ENCODE data around the gene ICE2. TPM values are rescaled to one million over a fixed set of nuclear protein-coding genes. Genes with fewer than 3 reads are reported as not detected.

Gene ICE2
- total RNA-seq (2022) (74.2 and 76.7 TPM in 2 replicates), Bru-seq, nascent RNA (percentile 93 among the genes with signal in this experiment), BruChase-seq, experiment 1, labeled RNA remaining after a 6-hour chase (percentile 83 among the genes with signal in this experiment), BruChase-seq, experiment 2, labeled RNA remaining after a 2-hour chase (percentile 90 among the genes with signal in this experiment)
- long read RNA-seq, full-length matches to known transcripts: 27 of 50 reads
- long read RNA-seq, partial matches to known transcripts: 9 of 50 reads
- long read RNA-seq, other reads (novel, unspliced or antisense): 14 of 50 reads

- CTCF ChIA-PET: interaction anchor here (1.7 kb wide), 1 partner anchor 42 kb away, joined by 4 read pairs; no protein-coding TSS in a partner anchor
- Mint-ChIP-seq H3K36me3 (ENCODE audit: insufficient read depth, unreplicated experiment) (peaks cover 33% of the 10 kb centered on the region), H3K9me3 (ENCODE audit: low read depth, unreplicated experiment) (no peaks in the 10 kb centered on the region), H3K4me3 (ENCODE audit: low read depth, unreplicated experiment) (peak within 1 kb of the TSS; percentile 98), H3K4me1 (ENCODE audit: low read depth, unreplicated experiment) (peaks cover 45% of the 10 kb centered on the region), H3K27me3 (ENCODE audit: unreplicated experiment) (no peaks in the 10 kb centered on the region), H3K27ac (ENCODE audit: unreplicated experiment) (peak within 1 kb of the TSS; percentile 97)
- no TSS peak for BruUV-seq (replicated peaks)
- TF ChIP-seq, protein P1, sequence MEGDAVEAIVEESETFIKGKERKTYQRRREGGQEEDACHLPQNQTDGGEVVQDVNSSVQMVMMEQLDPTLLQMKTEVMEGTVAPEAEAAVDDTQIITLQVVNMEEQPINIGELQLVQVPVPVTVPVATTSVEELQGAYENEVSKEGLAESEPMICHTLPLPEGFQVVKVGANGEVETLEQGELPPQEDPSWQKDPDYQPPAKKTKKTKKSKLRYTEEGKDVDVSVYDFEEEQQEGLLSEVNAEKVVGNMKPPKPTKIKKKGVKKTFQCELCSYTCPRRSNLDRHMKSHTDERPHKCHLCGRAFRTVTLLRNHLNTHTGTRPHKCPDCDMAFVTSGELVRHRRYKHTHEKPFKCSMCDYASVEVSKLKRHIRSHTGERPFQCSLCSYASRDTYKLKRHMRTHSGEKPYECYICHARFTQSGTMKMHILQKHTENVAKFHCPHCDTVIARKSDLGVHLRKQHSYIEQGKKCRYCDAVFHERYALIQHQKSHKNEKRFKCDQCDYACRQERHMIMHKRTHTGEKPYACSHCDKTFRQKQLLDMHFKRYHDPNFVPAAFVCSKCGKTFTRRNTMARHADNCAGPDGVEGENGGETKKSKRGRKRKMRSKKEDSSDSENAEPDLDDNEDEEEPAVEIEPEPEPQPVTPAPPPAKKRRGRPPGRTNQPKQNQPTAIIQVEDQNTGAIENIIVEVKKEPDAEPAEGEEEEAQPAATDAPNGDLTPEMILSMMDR (IDR thresholded peaks at IDR 0.05; ENCODE audit: unreplicated experiment): no peak
- peak; percentile 97 for DNase-seq
- intact Hi-C loops (cut with micrococcal nuclease; ENCODE audit: unreplicated experiment): no loop called here
These were observed at the start of gene ICE2 for GRCh38 chr15:60478566-60479360. Gene ICE2 (minus strand): TSS chr15:60479142. CDS start chr15:60477977, 1,165 bp downstream.

DNA sequence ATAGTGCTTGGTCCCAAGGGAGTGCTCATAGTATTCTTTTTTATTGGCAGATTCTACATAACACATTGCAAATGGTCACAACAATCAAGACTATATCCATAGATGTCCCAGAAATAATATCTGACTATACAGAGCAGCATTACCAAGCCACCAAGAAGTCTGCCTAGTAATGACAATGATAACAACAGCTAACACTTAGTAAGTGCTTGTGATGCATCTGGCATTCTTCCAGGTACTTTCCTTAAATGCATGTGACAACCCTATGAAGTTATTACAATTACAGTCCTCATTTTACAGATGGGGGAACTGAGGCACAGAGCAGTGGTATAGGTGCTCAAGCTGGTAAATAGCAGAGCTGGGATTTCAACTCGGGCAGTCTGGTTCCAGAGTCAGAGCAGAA, 49.6 kb upstream of the ICE2 start:
- BruUV-seq (replicated peaks): no TSS peak
- TF ChIP-seq, protein P1 (IDR thresholded peaks at IDR 0.05; ENCODE audit: unreplicated experiment): no peak
- H3K4me3 Mint-ChIP-seq (ENCODE audit: low read depth, unreplicated experiment): no peak overlapping the region
- H3K4me1 Mint-ChIP-seq (ENCODE audit: low read depth, unreplicated experiment): peaks cover 13% of the 10 kb centered on the region
- H3K27me3 Mint-ChIP-seq (ENCODE audit: unreplicated experiment): no peaks in the 10 kb centered on the region
- intact Hi-C loops (cut with micrococcal nuclease; ENCODE audit: unreplicated experiment): no loop called here
- CTCF ChIA-PET: interaction anchor here (1.6 kb wide), 1 partner anchor 8 kb away, joined by 5 read pairs; no protein-coding TSS in a partner anchor
- no peaks in the 10 kb centered on the region for H3K9me3 Mint-ChIP-seq (ENCODE audit: low read depth, unreplicated experiment)
- no peak for DNase-seq
- no peak overlapping the region for H3K27ac Mint-ChIP-seq (ENCODE audit: unreplicated experiment)
- H3K36me3 Mint-ChIP-seq (ENCODE audit: insufficient read depth, unreplicated experiment): no peaks in the 10 kb centered on the region

DNA sequence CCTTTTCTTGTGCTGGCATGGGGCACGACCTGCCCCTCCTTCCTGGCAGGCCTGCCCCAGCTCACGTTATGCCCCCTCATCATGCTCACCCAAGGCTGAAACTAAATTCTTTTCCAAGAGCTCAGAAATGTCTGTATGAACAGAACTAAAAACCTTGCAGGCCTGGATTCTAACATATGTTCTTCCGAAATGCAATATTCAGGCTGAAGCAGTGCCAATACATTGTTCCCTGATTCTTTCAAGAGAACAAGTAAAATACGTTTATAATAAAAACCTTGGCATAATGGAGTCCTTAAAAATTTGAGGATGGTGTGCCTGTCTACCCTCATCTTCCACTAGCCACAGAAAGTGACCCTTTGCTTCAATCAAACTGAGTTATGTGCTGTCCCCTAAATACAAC, 48.5 kb upstream of the ICE2 start:
- no TSS peak for BruUV-seq (replicated peaks)
- intact Hi-C loops (cut with micrococcal nuclease; ENCODE audit: unreplicated experiment): no loop called here
- DNase-seq: no peak
- CTCF ChIA-PET: interaction anchor here (1.6 kb wide), 1 partner anchor 7 kb away, joined by 5 read pairs; no protein-coding TSS in a partner anchor
- TF ChIP-seq, protein P1 (IDR thresholded peaks at IDR 0.05; ENCODE audit: unreplicated experiment): no peak
- H3K27me3 Mint-ChIP-seq (ENCODE audit: unreplicated experiment): no peaks in the 10 kb centered on the region
- no peaks in the 10 kb centered on the region for H3K36me3 Mint-ChIP-seq (ENCODE audit: insufficient read depth, unreplicated experiment)
- H3K4me1 Mint-ChIP-seq (ENCODE audit: low read depth, unreplicated experiment): peaks cover 13% of the 10 kb centered on the region
- no peak overlapping the region for H3K4me3 Mint-ChIP-seq (ENCODE audit: low read depth, unreplicated experiment)
- no peak overlapping the region for H3K27ac Mint-ChIP-seq (ENCODE audit: unreplicated experiment)
- no peaks in the 10 kb centered on the region for H3K9me3 Mint-ChIP-seq (ENCODE audit: low read depth, unreplicated experiment)

GRCh38 chr15:60526127-60526616, 47.2 kb upstream of the ICE2 start:
- Mint-ChIP-seq H3K36me3 (ENCODE audit: insufficient read depth, unreplicated experiment) (no peaks in the 10 kb centered on the region), H3K9me3 (ENCODE audit: low read depth, unreplicated experiment) (no peaks in the 10 kb centered on the region), H3K27ac (ENCODE audit: unreplicated experiment) (no peak overlapping the region), H3K27me3 (ENCODE audit: unreplicated experiment) (no peaks in the 10 kb centered on the region), H3K4me1 (ENCODE audit: low read depth, unreplicated experiment) (peaks cover 13% of the 10 kb centered on the region), H3K4me3 (ENCODE audit: low read depth, unreplicated experiment) (no peak overlapping the region)
- BruUV-seq (replicated peaks): no TSS peak
- TF ChIP-seq, protein P1 (IDR thresholded peaks at IDR 0.05; ENCODE audit: unreplicated experiment): no peak
- intact Hi-C loops (cut with micrococcal nuclease; ENCODE audit: unreplicated experiment): no loop called here
- no peak for DNase-seq
- CTCF ChIA-PET: no interaction called here

All from Calu3 (cell line).